HT-29 (cell line): ENCODE results near the gene RNF157. TPM values are rescaled to one million over a fixed set of nuclear protein-coding genes. Genes with fewer than 3 reads are reported as not detected.
"Not testable (repeated sequence)": the region's sequence is repeated elsewhere in the genome, so short reads cannot be mapped to it uniquely, and the experiment has no call there.

Experiments
- DNase-seq: peaks from one replicate; pipeline ENCODE4 v3.0.0-alpha.2; 2015; ENCODE audit warnings: low spot score
- total RNA-seq: library from RNA; depleted of rRNA; stranded (reverse); fragments of >200 nt; shearing (Covaris generic); gene quantifications from 2 replicates; pipeline ENCODE4 v1.2.3, GENCODE V29; 2014

RNF157 gene
- total RNA-seq, 1 experiment from 2014 or later, result 3.9 TPM

DNA sequence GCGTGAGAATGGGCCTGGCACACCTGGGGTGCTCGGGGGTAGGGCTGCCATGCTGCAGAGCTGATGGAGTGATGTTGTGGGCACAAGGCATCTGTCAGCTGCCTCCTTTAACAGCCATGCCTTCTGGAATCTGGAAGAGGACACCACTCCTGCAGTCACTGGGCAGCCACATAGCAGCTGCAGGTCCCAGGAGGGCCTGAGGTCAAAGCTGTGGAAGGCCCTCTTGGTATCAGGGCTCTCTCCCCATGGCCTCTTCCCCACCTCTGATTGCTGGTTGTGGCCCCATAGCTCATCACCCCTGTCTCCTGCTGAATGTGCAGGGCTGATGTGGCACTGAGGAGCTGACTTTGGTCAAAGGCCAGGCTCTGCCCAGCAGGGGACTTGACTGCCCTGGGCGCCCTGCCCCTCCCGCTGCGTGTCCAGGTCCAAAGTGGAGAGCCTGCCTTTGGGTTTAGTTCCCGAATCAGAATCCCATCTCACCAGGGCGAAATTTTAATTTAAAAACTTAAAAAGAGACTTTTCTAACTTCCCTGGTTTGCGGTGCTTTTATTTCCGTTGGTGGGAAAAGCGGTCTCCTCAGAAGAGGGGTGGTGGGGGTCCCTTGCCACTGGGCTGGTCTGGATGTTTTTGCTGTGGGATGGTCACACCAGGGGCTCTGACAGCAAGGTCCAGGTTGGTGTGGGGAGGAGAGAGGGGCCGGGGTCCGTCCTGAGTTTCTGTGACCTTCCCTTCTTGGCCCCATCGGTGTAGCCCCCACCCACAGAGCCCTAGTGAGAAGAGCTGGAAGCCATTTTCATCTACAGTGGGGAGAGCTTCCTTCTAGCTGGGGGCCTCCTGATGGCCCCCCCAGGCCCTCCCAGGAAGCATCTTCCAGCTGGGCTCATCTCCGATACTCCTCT, 30.7 kb upstream of the RNF157 start:
- no peak for DNase-seq

DNA sequence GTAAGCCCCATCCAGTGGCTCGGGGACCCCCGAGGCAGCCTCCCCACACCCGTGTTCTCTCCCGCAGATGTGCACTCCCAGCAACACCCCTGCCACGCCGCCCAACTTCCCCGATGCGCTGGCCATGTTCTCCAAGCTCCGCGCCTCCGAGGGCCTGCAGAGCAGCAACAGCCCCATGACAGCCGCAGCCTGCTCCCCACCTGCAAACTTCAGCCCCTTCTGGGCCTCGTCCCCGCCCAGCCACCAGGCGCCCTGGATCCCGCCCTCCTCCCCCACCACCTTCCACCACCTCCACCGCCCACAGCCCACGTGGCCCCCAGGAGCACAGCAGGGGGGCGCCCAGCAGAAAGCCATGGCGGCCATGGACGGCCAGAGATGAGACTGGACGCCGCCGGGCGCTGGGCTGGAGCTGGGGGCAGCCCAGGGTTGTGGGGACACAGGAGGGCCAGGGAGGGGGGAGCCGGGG, 29.9 kb upstream of the RNF157 start:
- no peak for DNase-seq

DNA sequence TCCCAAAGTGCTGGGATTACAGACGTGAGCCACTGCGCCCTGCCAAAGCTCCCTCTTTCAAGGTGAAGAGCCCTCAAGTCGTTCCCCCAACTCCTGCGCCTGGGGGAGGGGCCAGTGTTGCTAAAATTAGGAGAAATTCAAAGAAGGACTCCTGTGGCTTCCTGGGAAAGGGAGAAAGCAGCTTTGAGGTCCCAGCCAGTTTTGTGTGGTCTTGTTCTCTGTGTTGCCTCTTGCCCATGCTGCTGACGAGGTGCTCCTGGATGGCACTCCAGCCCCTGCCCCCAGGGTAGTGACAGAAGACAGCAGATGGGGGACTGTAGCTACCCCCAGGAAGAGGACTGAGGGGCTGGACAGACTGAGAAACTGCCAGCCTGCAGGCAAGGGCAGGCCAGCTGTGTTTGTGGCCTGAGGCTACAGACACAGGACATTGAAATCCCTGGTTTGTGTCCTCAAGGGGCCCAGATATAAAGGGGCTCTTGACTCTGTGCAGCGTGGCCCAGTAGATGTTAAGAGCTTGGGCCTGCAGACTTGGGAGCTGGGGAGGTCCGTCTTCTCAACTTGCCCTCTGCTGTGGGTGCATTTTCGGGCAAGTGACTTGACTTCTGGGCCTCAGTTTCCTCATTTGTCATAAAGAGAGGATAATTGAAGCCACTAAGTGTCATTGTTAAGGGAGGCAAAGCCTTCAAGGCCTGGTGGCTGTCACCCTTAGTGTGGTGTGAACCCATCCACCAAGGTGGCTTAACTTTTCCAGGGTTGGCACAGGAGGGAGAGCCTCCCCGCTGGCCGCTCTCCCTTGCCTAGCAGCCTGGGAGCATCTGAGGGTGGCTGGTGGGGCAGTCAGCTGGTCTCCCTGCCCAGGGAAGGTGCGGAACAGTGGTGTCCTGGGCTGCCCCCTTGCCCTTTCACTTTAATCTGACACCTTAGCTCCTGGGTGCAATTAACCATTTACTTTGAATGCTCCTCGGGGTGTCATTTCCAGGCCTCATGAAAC, 29.0 kb upstream of the RNF157 start:
- DNase-seq, result no peak

DNA sequence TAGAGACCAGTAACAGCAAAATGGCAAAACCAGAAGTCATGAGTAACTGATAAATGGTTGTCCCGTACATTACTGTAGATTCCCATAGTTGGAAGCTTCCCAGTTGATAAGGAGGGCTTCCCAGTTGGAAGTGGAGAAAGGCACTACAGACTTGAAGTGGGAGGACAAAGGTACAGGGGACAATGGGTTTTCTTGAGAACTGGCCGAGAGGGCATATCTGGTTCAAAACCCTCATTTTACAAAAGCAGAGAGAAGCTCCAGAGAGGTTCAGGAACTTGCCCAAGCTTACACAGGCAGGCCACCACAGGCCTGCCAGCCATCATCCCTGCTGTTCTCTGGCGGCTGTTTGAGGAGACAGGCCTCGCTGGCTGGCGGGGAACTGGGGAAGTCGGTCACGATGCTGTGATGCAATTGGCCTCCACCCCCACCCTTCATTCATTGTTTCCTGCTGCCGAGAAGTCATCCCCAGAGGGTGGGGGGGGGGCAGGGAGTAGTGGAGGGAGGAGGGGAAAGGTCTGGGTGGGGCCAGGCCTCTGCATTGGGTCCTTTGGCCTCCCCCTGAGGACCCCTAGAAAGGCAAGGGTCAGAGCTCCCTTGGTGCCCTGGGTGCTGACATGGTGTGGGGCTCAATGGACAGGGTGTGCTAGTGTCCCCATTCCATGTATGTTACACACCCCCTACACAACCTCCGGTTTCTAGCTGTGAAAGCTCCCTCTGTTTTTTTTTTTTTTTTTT, 27.9 kb upstream of the RNF157 start:
- DNase-seq, result no peak

DNA sequence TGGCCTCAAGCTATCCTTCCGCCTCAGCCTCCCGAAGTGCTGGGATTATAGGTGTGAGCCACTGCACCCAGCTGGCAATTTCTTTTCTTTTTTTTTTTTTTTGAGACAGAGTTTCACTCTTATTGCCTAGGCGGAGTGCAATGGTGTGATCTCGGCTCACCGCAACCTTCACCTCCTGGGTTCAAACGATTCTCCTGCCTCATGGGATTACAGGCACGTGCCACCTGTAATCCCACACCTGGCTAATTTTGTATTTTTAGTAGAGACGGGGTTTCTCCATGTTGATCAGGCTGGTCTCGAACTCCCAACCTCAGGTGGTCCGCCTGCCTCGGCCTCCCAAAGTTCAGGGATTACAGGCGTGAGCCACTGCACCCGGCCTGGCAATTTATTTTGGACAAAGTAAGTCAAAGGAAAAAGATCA, 27.3 kb upstream of the RNF157 start:
- not testable (repeated sequence) for DNase-seq

DNA sequence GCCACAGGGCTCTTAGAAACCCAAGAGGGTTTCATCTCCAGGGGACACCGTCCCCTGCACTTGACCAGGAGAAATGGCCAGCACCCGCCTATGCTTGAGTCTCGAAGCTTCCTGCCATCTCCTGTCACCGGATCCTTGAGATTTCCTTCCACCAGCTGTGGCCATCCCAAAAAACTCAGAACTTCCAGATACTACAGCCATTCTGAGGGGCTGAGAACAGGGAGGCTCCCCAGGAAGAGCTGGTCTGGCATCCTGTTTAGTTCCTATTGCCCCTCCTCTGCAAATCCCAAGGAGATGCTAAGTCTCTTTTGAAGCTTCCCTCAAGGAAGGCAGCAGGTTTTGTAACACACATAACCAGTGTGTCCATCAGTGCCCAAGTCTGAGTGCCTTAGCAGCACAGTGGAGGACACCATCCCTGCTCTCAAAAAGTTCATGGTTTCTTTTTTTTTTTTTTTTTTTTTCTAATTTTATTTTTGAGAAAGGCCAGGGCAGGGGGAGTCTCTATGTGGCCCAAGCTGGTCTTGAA, 26.8 kb upstream of the RNF157 start:
- DNase-seq, result no peak

DNA sequence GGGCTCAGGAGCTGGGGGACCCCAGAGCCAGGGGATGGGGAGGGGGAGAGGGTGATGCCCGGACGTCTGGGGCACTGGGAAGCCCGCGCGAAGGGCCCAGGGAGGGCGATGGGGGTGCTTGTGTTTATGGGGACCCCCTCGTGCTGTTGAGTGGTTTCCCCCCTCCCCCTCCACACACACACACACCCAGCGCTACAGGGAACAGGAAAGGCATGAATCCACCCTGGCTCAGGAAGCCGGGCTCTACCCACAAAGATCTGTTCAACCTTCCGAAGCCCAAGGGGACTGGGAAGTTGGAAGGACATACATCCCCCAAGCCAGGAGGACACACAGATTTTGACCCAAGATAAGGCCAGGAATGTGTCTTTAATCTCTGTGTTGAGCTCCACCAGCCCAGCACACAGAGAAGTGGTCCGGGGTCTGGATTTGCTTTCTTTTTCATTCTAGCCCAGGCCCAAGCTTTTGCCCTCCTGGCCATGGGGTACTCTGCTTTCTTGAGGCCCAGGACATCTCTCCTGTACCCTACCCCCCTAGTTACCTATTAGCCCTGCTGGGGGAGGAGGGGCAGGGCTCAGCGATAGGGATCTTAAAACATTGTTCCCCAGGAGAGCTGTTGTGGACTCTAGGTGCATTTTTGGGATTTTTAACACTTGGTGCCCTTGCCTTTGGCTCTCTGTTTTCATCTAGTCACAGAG, 26.1 kb upstream of the RNF157 start:
- DNase-seq, result peak; percentile 37

DNA sequence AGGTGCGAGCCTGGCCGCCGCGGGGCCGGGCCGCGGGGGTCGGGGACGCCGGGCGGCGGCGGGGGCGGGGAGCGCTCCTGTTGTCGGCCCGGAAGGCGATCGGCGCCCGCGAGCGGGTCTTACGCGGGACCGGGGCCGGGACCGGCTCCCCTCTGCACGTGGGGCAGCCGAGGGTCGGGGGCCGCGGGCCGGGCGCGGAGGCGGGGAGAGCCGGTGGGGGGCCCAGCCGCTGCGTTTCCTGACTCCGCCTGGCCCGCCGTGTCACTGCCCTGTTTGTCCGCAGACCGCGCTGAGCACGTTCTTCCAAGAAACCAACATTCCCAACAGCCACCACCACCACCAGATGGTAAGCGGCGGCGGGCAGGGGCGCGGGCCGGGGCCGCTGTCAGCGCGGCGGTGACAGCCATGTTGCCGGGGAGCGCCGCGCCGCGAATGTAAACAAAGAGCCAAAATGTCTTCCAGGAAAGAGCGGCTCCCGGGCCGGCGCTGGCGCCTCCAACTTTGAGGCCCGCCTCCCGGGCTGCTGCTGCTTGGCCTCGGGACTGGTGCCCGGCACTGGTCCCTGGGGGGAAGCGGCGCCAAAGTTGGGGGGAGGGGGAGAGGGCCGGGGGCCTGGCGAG, 25.4 kb upstream of the RNF157 start:
- DNase-seq, result peak; percentile 34

DNA sequence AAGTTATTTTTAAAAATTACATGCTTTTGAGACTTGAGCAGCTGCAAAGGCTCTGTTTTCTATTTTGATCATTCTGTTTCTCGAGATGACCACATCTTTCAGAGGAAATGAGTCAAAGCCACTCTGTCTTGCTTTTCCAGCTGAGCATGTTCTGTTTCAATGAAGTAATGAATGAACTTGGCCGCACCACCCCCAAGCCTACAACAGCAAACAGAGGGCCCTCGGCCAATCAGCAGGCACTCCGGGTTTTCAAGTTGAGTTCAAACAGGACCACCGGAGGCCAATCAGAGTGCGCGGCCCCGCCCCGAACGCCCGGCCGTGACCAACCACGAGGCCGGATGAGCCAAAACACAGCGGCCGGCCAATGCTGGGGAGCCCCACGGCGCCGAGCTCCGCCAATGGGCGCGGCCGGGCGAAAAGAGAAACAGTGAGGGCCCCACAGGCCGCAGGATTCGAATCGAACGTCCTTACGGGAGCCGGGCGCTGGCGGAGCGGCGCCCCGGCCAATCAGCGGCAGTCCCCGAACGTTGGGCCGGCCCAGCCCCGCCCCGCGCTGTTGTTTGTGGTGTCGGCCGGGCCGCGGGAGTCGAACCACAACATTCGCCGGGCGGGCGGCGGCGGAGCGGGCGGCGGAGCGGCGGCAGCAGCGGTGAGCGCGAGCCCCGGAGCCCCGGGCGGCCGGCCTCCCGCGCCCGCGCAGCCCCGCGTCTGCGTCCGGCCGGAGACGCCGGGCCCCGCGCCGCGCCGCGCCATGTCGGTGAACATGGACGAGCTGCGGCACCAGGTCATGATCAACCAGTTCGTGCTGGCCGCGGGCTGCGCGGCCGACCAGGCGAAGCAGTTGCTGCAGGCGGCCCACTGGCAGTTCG, 24.7 kb upstream of the RNF157 start, which contains the start of gene UBALD2:
UBALD2 (plus strand) TSS at position 594 of the 869 bp plus-strand sequence; CDS start at position 752, 158 bp downstream.
- peak; percentile 98 for DNase-seq

DNA sequence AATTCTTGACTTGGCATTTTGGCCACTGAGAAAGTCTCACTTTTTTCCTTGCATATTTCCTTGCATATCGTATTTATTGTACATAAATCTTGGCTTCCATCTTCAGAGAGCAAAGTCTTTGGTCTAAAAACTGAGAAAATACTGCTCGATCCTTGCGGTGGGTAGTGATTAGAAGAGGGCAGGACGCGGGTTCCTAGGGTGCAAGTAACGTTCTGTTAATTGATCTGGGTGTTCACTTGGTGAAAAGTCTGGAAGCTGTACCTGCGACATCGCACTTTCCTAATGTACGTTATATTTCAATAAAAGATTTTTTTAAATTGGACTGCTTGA, 24.1 kb upstream of the RNF157 start:
- DNase-seq, result no peak

DNA sequence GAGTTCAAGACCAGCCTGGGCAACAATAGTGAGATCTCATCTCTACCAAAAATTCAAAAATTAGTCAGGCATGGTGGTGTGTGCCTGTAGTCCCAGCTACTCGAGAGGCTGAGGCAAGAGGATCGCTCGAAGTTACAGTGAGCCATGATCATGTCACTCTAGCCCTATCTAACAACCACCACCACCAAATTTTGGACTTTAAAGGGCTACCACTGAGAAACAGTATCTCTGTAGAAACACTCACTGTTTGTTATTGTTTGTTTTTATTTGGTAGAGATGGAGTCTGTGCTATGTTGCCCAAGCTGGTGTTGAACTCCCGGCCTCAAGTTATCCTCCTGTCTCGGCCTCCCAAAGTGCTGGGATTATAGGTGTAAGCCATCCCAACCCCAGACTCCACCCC, 23.6 kb upstream of the RNF157 start:
- DNase-seq, result no peak

DNA sequence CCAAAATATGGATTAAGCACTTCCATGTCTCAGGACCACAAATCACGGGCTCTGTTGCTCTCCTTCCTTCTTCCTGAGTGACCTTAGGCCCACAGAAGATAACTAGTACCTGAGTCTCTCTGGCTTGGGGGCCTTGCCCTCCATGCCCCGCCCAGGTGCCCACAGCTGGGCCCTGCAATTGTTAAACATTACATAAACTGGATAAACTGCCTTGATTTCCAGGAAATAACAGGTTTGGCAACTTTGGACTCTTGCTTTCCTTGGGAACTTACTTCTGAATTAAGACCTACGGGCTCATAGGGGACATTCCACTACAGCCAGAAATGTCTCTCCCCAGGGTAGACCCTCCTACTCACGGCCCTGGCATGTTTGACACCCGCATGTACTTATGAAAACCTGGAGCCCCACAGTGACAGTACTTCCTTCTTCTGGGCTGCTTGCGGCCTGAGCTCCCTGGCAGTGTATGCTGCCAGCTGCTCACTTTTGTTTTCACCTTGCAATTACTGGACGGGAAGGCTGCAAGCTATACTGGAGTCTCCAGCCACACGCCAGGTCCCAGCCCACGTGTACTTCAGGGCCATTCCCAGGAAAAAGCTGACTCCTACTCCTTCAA, 22.5 kb upstream of the RNF157 start:
- DNase-seq, result peak; percentile 94

DNA sequence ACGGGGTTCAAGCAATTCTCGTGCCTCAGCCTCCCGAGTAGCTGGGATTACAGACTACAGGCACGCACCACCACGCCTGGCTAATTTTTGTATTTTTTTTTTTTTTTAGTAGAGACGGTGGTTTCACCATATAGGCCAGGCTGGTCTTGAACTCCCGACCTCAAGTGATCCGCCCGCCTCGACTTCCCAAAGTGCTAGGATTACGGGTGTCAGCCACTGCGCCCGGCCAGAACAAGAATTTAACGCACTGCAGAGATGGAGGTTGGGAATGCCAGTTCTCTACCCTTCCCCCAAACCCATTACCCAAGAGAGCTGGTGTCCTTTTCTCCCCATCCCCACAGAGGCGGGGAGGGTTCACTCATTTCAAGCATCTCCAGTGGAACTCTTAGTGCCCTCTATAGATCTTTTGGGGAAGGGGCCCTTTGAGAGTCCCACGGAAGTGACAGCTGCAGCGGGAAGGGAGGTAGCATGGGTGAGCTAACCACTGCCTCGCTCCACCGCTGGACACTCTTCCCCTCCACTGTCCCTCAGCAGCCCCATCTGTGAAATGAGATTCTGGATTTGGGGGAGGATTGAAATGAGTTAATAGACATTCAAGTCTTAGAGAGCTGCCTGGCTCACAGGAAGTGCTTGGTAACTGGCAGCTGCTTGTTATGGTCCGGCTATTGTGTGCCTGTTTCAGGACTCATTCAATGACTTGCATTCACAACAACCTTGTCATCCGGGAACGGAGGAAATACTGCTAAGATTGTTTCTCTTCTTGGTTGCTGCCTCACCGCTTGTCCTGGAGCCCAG, 21.3 kb upstream of the RNF157 start:
- DNase-seq, result no peak

DNA sequence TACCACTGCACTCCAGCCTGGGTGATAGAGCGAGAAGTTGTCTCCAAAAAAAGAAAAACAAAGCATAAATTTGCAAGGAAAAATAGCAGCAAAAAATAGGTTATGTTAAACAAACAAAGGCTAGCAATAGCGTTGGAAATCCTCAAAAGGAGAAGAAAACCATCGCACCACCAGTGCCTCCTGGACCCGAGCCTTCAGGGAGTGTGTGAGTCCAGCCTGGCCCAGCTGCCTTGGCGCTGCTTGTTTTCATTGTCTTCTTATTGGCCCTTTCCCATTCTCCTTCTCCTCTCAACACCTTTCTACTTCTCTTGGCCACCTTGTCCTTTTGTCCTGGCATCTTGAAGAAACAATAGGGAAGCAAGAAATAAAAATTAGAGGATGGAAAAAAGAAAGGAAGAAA, 20.4 kb upstream of the RNF157 start:
- DNase-seq, result no peak

DNA sequence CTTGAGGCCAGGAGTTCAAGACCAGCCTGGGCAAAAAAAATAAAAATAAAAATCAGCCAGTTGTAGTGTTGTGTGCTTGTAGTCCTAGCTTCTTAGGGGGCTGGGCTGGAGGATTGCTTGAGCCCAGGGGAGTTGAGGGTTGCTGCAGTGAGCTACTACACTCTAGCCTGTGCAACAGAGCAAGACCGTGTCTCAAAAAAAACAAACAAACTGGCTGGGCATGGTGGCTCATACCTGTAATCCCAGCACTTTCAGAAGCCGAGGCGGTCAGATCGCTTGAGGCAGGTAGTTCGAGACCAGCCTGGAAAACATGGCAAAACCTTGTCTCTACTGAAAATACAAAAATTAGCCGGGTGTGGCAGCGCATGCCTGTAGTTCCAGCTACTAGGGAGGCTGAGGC, 19.9 kb upstream of the RNF157 start:
- DNase-seq, result no peak

DNA sequence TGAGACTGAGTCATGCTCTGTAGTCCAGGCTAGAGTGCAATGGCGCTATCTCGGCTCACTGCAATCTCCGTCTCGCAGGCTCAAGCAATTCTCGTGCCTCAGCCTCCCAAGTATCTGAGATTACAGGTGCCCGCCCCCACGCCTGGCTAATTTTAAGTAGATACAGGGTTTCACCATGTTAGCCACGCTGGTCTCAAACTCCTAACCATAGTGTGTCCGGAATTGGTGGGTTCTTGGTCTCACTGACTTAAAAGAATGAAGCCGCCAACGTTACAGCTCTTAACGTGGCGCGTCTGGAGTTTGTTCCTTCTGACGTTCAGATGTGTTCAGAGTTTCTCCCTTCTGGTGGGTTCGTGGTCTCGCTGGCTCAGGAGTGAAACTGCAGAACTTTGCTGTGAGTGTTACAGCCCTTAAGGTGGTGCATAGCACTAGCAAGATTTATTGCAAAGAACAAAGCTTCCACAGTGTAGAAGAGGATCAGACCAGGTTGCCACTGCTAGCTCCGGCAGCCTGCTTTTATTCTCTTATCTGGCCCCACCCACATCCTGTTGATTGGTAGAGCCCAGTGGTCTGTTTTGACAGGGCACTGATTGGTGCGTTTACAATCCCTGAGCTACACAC, 16.2 kb upstream of the RNF157 start:
- not testable (repeated sequence) for DNase-seq

DNA sequence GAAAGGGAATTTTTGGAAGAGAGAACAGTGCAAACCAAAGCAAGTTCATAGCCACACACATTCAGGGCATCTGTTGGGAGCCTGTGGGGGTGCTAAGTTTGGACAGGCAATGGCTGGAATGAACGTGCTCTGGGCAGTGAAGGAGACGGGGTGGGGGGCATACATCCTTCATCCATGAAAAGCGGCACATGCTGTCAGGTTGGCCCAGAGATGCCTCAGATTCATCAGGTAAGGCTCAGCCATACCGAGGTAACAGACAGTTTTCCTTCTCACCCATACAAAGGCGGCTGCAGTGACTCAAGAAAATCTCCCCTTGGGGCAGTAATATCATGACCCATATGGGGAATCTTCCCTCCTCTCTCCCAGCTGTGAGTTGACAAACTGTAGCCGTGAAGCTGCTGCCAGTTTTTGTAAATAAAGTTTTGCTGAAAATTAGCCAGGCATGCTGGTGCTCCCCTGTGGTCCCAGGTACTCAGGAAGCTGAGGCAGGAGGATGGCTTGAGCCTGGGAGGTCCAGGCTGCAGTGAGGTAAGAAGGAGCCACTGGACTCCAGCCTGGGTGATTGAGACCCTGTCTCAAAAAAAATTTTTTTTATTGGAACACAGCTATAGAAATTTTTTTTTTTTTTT, 15.6 kb upstream of the RNF157 start:
- DNase-seq, result no peak
